IPS-11a (cell line): ENCODE data around the gene SHC1.

ENCODE experiments used
- H3K4me3 ChIP-seq: one replicate; pipeline ENCODE4 v1.5.1; 2013; ENCODE audit warnings: low read depth, low read length, control low read depth

Gene SHC1

GRCh38 chr1:154940651-154941194 is 29.8 kb downstream of the SHC1 start:
- H3K4me3 ChIP-seq = no peak overlapping the region

DNA sequence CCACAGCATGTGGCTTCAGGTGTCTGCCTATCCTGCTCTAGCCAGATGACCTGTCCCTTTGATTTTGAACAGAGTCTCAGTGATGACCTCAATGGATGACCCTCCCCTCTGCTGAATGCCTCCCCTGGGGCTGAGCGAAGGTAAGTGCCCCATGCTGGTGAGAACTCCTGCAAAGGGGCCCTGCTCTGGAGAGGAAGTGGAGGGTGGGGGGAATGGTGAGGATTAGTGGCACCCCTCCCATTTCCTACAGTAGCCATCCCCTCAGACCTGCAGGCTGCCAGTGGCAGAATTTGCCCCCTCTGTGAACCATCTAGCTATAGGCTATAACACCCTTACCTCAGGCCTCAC is 30.4 kb downstream of the SHC1 start:
- H3K4me3 ChIP-seq = no peak overlapping the region

GRCh38 chr1:154938604-154939399 is 31.7 kb downstream of the SHC1 start:
- no peak overlapping the region for H3K4me3 ChIP-seq

DNA sequence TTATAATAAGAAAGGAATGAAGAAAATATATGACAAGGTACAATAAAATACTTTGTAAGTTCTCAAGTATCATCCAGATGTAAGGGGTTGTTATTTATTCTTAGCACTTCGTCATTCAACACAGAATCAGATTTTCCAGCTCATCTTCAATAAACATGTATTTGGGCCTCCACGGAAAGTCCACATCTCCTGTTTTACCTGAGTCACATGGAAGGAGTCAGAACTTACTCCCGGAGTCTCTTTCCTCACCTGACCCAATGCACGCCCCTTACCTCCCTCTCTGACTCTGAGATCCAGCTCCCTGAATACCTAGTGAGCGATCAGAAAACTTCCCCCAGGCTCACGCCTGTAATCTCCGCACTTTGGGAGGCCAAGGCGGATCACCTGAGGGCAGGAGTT is 32.6 kb downstream of the SHC1 start:
- no peak overlapping the region for H3K4me3 ChIP-seq

DNA sequence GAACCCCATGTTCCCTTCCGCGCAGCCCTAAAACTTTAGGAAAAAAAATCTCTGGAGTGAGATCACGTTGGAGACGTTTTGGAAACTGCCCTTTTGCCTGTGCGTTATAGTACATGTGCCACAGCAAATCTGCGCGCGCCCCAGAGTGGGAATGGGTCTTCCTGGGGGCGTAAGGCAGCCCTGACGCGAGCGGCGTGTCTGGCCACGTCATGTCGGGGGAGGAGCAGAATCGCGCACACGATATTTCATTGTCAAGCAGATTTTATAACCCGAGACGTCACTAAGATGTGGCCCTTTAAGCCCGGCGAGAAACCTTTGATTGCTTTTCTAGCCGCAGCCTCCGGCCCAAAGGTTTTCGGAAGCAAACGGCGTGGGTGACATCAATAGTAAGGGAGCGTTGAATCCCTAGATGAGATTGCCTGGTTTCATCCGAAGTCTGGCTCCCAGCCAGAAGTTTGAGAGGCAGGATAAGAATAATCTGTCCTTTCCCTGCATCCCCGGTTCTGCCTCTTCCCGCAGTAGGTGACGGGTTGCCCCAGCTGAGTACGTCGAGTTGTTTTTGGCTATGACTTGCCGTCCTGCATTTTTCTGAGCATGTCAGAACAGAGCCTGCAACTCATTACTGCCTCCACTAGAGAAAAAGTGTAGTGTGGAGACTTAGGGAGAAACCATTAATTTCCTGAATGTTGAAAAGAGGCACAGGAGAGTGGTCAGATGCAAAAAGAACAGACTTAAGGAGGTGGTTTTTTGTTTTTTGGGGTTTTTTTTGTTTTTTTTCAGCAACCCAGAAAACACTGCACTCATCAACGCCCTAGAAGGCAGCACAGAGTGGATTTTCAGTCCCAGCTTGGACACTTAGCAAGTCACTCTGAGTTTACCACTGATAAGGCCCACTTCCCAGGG is 33.2 kb downstream of the SHC1 start:
- peak overlapping the region; percentile 71 for H3K4me3 ChIP-seq

- H3K4me3 ChIP-seq = peak within 1 kb of the TSS; percentile 71
Measured at GRCh38 chr1:154936555-154937084, 33.9 kb downstream of the SHC1 start, which contains the start of gene PMVK. Gene PMVK, minus strand, starts transcription at chr1:154936719. Its CDS starts 34 bp downstream, at chr1:154936685.

- H3K4me3 ChIP-seq = peak overlapping the region; percentile 71
Measured at GRCh38 chr1:154935749-154936554, 34.6 kb downstream of the SHC1 start.

GRCh38 chr1:154934358-154934948 is 36.1 kb downstream of the SHC1 start:
- no peak overlapping the region for H3K4me3 ChIP-seq

DNA sequence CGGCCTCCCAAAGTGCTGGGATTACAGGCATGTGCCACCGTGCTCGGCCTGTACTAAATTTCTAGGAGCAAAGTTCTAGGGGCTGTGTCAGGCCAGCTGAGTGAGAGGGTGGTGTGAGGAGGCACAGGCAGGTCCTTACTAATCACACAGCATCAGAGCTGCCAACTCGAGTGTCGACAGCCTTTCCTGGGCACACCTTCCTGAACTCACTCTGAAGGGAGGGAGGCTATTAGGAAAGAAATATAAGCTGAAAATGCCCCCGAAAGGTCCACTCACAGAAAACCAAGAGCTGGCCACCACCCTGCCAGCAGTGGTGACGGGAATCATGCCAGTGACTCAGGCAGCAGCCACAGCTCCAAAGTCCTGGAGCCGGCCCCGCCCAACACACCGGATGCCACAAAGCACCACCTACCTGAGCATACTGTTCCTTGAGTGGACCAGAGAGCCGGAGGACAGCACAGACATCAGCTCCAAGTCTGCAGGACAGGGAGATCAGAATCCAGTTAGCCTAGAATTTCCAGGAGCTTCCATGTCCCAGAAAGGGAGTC is 38.5 kb downstream of the SHC1 start:
- H3K4me3 ChIP-seq = no peak overlapping the region

DNA sequence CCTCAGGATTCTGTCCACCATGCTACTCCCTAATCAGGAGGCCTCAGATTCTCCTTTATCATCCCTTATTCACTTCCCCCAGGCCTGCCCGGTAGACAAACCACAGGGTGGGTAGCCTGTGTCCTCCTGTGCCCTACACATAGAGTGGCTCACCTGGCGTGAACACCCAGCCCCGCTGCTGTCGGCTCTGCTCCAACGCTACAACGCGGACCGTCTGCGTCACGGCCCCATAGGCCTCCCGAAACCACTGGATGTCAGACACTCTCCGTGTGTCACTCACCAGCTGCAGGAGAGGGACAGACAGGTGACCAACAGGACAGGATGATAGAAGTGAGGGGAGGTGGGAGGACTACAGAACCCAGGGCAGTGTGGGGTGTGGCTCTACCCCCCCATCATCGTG is 44.3 kb downstream of the SHC1 start:
- H3K4me3 ChIP-seq = no peak overlapping the region

- no peak overlapping the region for H3K4me3 ChIP-seq
Measured at GRCh38 chr1:154925335-154926170, 45.0 kb downstream of the SHC1 start.

- H3K4me3 ChIP-seq = no peak overlapping the region
Measured at GRCh38 chr1:154923695-154924094, 46.9 kb downstream of the SHC1 start.

GRCh38 chr1:154913273-154913672 is 57.3 kb downstream of the SHC1 start:
- no peak overlapping the region for H3K4me3 ChIP-seq

DNA sequence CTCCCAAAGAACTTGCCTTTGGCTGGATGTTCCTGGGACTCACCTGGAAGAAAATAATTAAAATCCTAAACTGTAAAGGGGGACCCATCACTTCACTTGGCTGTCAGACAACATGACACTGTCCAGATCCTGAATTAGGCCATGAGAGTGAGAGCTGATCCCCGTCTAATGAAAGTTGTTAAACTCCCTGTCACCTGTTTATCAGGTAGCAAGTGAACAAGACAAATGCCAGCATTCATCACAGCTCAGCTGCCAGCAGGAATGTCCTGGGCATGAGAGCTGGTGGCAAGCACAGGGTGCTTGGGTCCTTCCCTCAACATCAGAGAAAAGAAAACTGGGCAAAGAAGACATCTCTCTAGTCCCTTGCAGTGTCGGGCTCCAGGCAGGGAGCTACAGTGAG is 57.8 kb downstream of the SHC1 start:
- no peak overlapping the region for H3K4me3 ChIP-seq
